OCI-LY7 (cell line): Measurements from ENCODE around the gene TNFRSF1B. TPM values are rescaled to one million over a fixed set of nuclear protein-coding genes. Genes with fewer than 3 reads are reported as not detected.

Experiments
- BruUV-seq: library from RNA; stranded (reverse); fragments of 400-500 nt; replicated peaks from 2 replicates; lab custom pipeline; 2021; lab: Mats Ljungman, UMichigan
- CTCF ChIA-PET: fragments of 300-600 bp; sonication (Branson Sonifier 250); formaldehyde crosslinking; loops from one replicate; lab custom pipeline; 2022; ENCODE audit warnings: antibody characterized with exemption; ENCODE audit not compliant: unreplicated experiment; lab: Charles Lee
- POLR2A ChIA-PET: fragments of 300-600 bp; sonication (Branson Sonifier 250); formaldehyde crosslinking; loops from one replicate; lab custom pipeline; 2022; ENCODE audit warnings: antibody characterized with exemption; lab: Charles Lee
- DNase-seq: peaks from one replicate; pipeline ENCODE4 v3.0.0-alpha.2; 2015; ENCODE audit warnings: low spot score
- H2AFZ ChIP-seq: fragments of 200-600 bp; sonication (generic), shearing (Covaris generic); 2 replicates; pipeline ENCODE4 v1.6.1; 2014; ENCODE audit warnings: mild to moderate bottlenecking, antibody characterized with exemption, low read length, moderate library complexity
- H3K27ac ChIP-seq: fragments of 200-600 bp; sonication (generic); 2 replicates; pipeline ENCODE4 v1.5.1; 2014; ENCODE audit warnings: mixed run types, low read depth, mild to moderate bottlenecking, moderate library complexity, low read length, inconsistent platforms; ENCODE audit not compliant: poor library complexity, severe bottlenecking
- H3K36me3 ChIP-seq: fragments of 200-600 bp; sonication (generic); 2 replicates; pipeline ENCODE4 v1.6.1; 2014; ENCODE audit warnings: mild to moderate bottlenecking, antibody characterized with exemption, low read length, moderate library complexity, mixed read lengths; ENCODE audit not compliant: insufficient read depth
- H3K4me1 ChIP-seq: fragments of 200-600 bp; sonication (generic); 2 replicates; pipeline ENCODE4 v1.5.1; 2014; ENCODE audit warnings: mild to moderate bottlenecking, low read length; ENCODE audit not compliant: insufficient read depth, poor library complexity, severe bottlenecking
- H3K4me2 ChIP-seq: fragments of 200-600 bp; sonication (generic); 2 replicates; pipeline ENCODE4 v1.6.1; 2014; ENCODE audit warnings: mild to moderate bottlenecking, low read length
- H3K4me3 ChIP-seq: fragments of 200-600 bp; sonication (generic); 2 replicates; pipeline ENCODE4 v1.5.1; 2014; ENCODE audit warnings: mild to moderate bottlenecking, low read depth, low read length; ENCODE audit not compliant: poor library complexity, severe bottlenecking
- H3K79me2 ChIP-seq: fragments of 200-600 bp; sonication (generic); 2 replicates; pipeline ENCODE4 v1.6.1; 2016; ENCODE audit warnings: low read depth, mild to moderate bottlenecking, low read length, moderate library complexity, mixed read lengths; ENCODE audit not compliant: insufficient read depth
- H3K9me2 ChIP-seq: fragments of 200-600 bp; sonication (generic); 2 replicates; pipeline ENCODE4 v1.6.1; 2016; ENCODE audit warnings: mild to moderate bottlenecking, low read length, mixed read lengths; ENCODE audit not compliant: insufficient read depth
- H3K9me3 ChIP-seq: fragments of 200-600 bp; sonication (generic); 2 replicates; pipeline ENCODE4 v1.6.1; 2014; ENCODE audit warnings: mild to moderate bottlenecking, mixed run types, low read length, mixed read lengths
- H4K20me1 ChIP-seq: fragments of 200-600 bp; sonication (generic); 2 replicates; pipeline ENCODE4 v1.6.1; 2014; ENCODE audit warnings: mild to moderate bottlenecking, antibody characterized with exemption, low read length, moderate library complexity, mixed read lengths; ENCODE audit not compliant: insufficient read depth
- EZH2phosphoT487 ChIP-seq: fragments of 200-600 bp; sonication (generic); IDR thresholded peaks from 2 replicates; pipeline ENCODE4 v1.6.1; 2018; ENCODE audit warnings: low read depth, borderline replicate concordance, mild to moderate bottlenecking, mixed run types, antibody characterized with exemption, low read length, moderate library complexity, mixed read lengths
- intact Hi-C: fragments of 100-400 bp; cut with micrococcal nuclease; formaldehyde crosslinking; loops from one replicate; pipeline ENCODE4 v1.10.0; 2022; ENCODE audit not compliant: unreplicated experiment
- total RNA-seq, 2 experiments: library from RNA; depleted of rRNA in 1 of 2; stranded (reverse); fragments of >200 nt in 1 of 2; shearing (Covaris generic) in 1 of 2; gene quantifications; 2 replicates each; pipeline ENCODE4 v1.2.3, GENCODE V29; 2014 to 2022
- TF ChIP-seq, protein P1 (sequence below): fragments of 200-600 bp; sonication (generic); conservative IDR thresholded peaks from 2 replicates; pipeline ENCODE4 v1.5.1; 2014; ENCODE audit warnings: mild to moderate bottlenecking, antibody characterized with exemption, low read length, moderate library complexity, mixed read lengths

Gene TNFRSF1B
- total RNA-seq, 2 experiments from 2014 or later = not detected

DNA sequence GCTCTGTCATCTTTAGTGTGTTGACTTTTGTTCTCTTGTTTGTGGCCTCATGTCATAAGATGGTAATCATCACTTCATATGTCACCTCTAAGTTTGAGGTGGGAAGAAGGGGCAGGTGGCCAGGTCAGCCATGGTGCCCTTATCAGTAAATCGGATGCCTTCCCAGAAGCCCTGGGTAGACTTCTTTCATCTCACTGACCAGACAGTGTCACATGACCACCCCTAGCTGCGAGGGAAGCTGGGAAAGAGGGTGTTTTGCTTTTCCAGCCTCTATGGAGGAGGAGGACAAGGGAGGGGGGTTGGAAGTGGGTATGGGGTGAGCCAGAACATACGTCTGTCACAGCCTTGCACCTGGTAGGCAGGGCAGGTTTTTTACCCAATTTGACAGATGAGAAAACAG, 28.6 kb downstream of the TNFRSF1B start:
- H3K36me3 ChIP-seq = no peaks in the 10 kb centered on the region

DNA sequence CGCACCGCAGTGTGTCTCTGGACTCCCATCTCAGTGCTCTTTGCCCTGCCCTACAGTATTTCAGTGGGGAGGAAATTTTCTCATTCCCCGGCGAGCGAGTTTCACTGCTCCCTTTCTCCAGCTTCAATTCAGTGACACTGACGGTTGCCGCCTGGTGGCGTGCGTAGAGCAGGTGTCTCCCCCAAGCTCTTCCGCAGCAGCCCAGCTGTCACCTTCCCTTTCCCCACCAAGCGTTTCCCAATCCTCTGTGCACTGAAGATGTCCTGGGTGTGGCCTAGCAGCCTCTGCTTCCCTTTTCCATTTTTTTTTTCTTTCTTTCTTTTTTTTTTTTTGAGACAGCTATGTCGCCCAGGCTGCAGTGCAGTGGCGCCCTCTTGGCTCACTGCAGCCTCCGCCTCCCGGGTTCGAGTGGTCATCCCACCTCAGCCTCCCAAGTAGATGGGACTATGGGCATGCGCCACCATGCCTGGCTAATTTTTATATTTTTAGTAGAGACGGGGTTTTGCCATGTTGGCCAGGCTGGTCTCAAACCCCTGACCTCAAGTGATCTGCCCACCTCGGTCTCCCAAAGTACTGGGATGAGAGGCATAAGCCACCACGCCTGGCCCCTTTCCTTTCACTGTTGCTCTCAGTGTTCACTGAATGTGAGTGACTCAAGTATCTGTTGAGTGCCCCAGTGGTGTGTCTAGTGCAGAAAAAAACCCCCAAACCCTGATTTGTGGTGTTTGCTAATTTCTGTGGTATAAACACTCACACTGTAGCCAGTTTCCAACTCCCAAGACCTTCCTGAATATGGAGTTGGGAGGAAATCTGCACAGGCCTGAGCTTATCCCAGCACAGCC, 30.1 kb downstream of the TNFRSF1B start:
- ChIA-PET POLR2A (interaction anchor here (0.7 kb wide), 1 partner anchor 94 kb away, joined by 3 read pairs; no protein-coding TSS in a partner anchor), CTCF (no interaction called here)
- no peaks in the 10 kb centered on the region for H3K9me3 ChIP-seq
- no peak overlapping the region for H3K27ac ChIP-seq
- no peaks in the 10 kb centered on the region for H3K4me1 ChIP-seq
- no TSS peak for BruUV-seq
- no peaks in the 10 kb centered on the region for H3K36me3 ChIP-seq
- TF ChIP-seq EZH2phosphoT487 = no peak
- TF ChIP-seq, protein P1, sequence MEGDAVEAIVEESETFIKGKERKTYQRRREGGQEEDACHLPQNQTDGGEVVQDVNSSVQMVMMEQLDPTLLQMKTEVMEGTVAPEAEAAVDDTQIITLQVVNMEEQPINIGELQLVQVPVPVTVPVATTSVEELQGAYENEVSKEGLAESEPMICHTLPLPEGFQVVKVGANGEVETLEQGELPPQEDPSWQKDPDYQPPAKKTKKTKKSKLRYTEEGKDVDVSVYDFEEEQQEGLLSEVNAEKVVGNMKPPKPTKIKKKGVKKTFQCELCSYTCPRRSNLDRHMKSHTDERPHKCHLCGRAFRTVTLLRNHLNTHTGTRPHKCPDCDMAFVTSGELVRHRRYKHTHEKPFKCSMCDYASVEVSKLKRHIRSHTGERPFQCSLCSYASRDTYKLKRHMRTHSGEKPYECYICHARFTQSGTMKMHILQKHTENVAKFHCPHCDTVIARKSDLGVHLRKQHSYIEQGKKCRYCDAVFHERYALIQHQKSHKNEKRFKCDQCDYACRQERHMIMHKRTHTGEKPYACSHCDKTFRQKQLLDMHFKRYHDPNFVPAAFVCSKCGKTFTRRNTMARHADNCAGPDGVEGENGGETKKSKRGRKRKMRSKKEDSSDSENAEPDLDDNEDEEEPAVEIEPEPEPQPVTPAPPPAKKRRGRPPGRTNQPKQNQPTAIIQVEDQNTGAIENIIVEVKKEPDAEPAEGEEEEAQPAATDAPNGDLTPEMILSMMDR = peak; percentile 79
- intact Hi-C loops = no loop called here
- H3K9me2 ChIP-seq = no peaks in the 10 kb centered on the region
- peak overlapping the region; percentile 35; the same call in 1 of the 2 replicates for H3K4me2 ChIP-seq
- H3K4me3 ChIP-seq = no peak overlapping the region
- DNase-seq = peak; percentile 32
- H3K79me2 ChIP-seq = no peaks in the 10 kb centered on the region
- H4K20me1 ChIP-seq = no peaks in the 10 kb centered on the region
- H2AFZ ChIP-seq = no peak overlapping the region

More for the DNA sequence above, 28.6 kb downstream of the TNFRSF1B start:
- Histone ChIP-seq H3K9me3 (no peaks in the 10 kb centered on the region), H3K9me2 (no peaks in the 10 kb centered on the region), H4K20me1 (no peaks in the 10 kb centered on the region), H3K4me2 (no peak overlapping the region), H2AFZ (no peak overlapping the region), H3K27ac (no peak overlapping the region), H3K4me1 (no peaks in the 10 kb centered on the region), H3K4me3 (no peak overlapping the region), H3K79me2 (no peaks in the 10 kb centered on the region)
- intact Hi-C loops = no loop called here
- POLR2A ChIA-PET = no interaction called here
- CTCF ChIA-PET = no interaction called here
- no peak for DNase-seq
- TF ChIP-seq EZH2phosphoT487 = no peak
- TF ChIP-seq, protein P1 = no peak
- no TSS peak for BruUV-seq

DNA sequence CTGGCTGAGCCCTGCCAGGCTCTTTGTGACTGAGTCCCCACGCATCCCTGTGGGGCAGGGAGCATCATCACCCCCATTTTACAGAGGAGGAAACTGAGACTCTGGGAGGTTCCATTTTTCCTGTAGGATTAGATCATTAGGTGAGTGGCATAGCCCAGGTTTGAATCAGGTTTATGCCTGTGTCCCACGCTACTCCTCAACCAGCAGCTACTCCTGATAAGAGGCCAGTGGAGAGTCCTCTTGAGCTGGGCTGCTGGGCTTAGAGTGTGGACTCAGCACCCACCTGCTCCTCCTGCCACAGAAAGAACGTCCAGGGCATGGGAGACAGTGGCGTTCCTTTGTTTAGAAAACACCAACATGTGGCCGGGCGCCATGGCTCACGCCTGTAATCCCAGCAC, 30.7 kb downstream of the TNFRSF1B start:
- Histone ChIP-seq H3K9me3 (no peaks in the 10 kb centered on the region), H3K36me3 (no peaks in the 10 kb centered on the region), H2AFZ (no peak overlapping the region), H3K4me2 (no peak overlapping the region), H3K27ac (no peak overlapping the region), H3K4me1 (no peaks in the 10 kb centered on the region), H4K20me1 (no peaks in the 10 kb centered on the region), H3K9me2 (no peaks in the 10 kb centered on the region), H3K4me3 (no peak overlapping the region), H3K79me2 (no peaks in the 10 kb centered on the region)
- no peak for DNase-seq
- no TSS peak for BruUV-seq
- no peak for TF ChIP-seq EZH2phosphoT487
- TF ChIP-seq, protein P1 = no peak
- POLR2A ChIA-PET = no interaction called here
- intact Hi-C loops = no loop called here
- CTCF ChIA-PET = interaction anchor here (0.6 kb wide), 1 partner anchor 15 kb away, joined by 7 read pairs; no protein-coding TSS in a partner anchor
